Kidney (tissue), 14 donors: Measurements from ENCODE around the gene CELF5. TPM values are rescaled to one million over a fixed set of nuclear protein-coding genes. Genes with fewer than 3 reads are reported as not detected.
A peak's percentile ranks its signal among the peaks of the same experiment; 100 is the strongest.

Experiments used
- DNase-seq, 5 donors: peaks; one replicate each; pipeline ENCODE4 v3.0.0-alpha.2; 2013 to 2020
- FAIRE-seq: peaks from 2 replicates; lab custom pipeline; 2012; peaks lifted over from hg19 to GRCh38; lab: Jason Lieb, UNC
- H3K27ac ChIP-seq, 2 donors: one replicate each; pipeline ENCODE4 v1.7.0; 2013; ENCODE audit warnings: low read depth in 2 of 2, low read length in 2 of 2, inconsistent platforms in 1 of 2
- H3K27me3 ChIP-seq: one replicate; pipeline ENCODE4 v1.7.1; 2013; ENCODE audit warnings: low read length, inconsistent platforms; ENCODE audit not compliant: control insufficient read depth, insufficient read depth
- H3K36me3 ChIP-seq, 3 donors: one replicate each; pipeline versions ENCODE4 v1.7.0 to v1.7.1; 2013; ENCODE audit warnings: low read length in 3 of 3, control low read depth in 1 of 3, inconsistent platforms in 1 of 3; ENCODE audit not compliant: insufficient read depth in 3 of 3, control insufficient read depth in 2 of 3
- H3K4me1 ChIP-seq, 3 donors: one replicate each; pipeline versions ENCODE4 v1.7.0 to v1.7.1; 2013; ENCODE audit warnings: low read length in 3 of 3, inconsistent platforms in 1 of 3, low read depth in 1 of 3; ENCODE audit not compliant: control insufficient read depth in 2 of 3, insufficient read depth in 2 of 3
- H3K4me3 ChIP-seq, 3 donors: one replicate each; pipeline versions ENCODE4 v1.7.0 to v1.8.1; 2013; ENCODE audit warnings: low read length in 3 of 3, control low read depth in 1 of 3, inconsistent platforms in 1 of 3
- H3K9ac ChIP-seq, 3 donors: one replicate each; pipeline versions ENCODE4 v1.7.0 to v1.7.1; 2013; ENCODE audit warnings: low read length in 3 of 3, control low read depth in 1 of 3, inconsistent platforms in 1 of 3
- H3K9me3 ChIP-seq, 3 donors: one replicate each; pipeline versions ENCODE4 v1.7.0 to v1.7.1; 2013; ENCODE audit warnings: low read length in 3 of 3, control low read depth in 1 of 3, inconsistent platforms in 1 of 3; ENCODE audit not compliant: control insufficient read depth in 2 of 3, insufficient read depth in 1 of 3
- intact Hi-C: fragments of 100-400 bp; cut with DNase I; formaldehyde crosslinking; loops from one replicate; pipeline ENCODE4 v1.11.1; 2022
- polyA plus RNA-seq: library from polyadenylated mRNA; stranded (reverse); fragments of 350-450 nt; fragmentation: Illumina TruSeq; extraction: RNeasy Lipid Tissue Mini Kit (QIAGEN cat#74804); gene quantifications from one replicate; pipeline ENCODE4 v1.2.3, GENCODE V29; 2014; ENCODE audit warnings: low read depth, low replicate concordance; ENCODE audit not compliant: insufficient read depth
- total RNA-seq: library from RNA; stranded (reverse); fragmentation: NEBNext Ultra II Directional; extraction: Animal tissue kit (Norgen Biotek cat#: 25700); gene quantifications from one replicate; pipeline ENCODE4 v1.2.1, GENCODE V29; 2021
- TF ChIP-seq, protein P1 (sequence below): IDR thresholded peaks from 3 replicates; pipeline ENCODE4 v1.5.1; 2012; ENCODE audit warnings: mild to moderate bottlenecking, moderate library complexity, borderline replicate concordance; ENCODE audit not compliant: insufficient read depth; ENCODE audit errors: extremely low read depth
- donor health status: control.
- donor health status: control.
- donor health status: control.
- donor health status: control.
- donor health status: control.
- donor health status: DM: yes; HTN: yes; CAD: no.
- donor health status: Normal renal cell carcinoma (clear cell type).

CELF5 gene
- total and polyA plus RNA-seq, 2 donors from 2014 or later: 0.15 to 0.38 TPM

DNA sequence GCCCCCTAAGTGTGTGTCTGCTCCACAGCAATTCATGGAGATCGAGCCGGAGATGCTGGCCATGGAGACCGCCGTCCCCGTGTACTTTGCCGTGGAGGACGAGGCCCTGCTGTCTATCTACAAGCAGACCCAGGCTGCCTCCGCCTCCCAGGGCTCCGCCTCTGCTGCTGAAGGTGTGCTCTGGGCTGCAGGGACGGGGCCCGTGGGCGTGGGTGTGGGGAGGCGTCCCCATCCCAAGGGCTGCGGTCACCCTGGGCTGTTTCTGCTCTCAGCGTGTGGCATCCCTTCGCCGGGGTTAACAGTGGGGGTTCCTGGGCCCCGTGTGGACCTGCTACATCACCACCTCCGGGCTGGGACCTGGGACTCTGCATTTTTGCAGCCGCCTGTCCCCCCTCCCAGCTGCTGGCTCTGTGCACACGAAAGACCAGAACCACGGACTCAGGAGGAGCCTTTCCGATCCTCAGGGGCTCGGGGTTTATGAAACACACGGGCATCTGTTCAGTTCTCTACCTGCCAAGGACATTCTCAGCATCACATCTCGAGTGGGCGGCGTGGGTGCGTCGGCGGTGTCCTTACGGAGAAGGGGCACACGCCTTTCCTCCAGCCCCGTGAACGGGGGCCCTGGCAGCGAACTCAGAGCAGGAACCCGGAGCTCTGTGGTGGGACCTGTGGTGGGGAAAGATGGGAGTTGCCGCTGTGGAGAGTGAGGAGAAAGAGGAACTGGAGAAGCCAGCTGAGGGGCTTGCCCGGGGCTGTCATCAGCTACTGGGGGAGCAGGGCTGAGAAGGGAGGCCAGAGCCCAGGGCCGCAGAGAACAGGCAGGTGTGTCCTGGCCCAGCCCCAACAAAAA is 31.0 kb upstream of the CELF5 start:
- Histone ChIP-seq H3K9ac (no peak overlapping the region), H3K4me1 (no peaks in the 10 kb centered on the region), H3K9me3 (no peaks in the 10 kb centered on the region), H3K27ac (no peak overlapping the region), H3K27me3 (no peaks in the 10 kb centered on the region), H3K36me3 (no peaks in the 10 kb centered on the region), H3K4me3 (no peak overlapping the region)
- peak in 1 of 5 donors; percentile 73 for DNase-seq
- TF ChIP-seq, protein P1, sequence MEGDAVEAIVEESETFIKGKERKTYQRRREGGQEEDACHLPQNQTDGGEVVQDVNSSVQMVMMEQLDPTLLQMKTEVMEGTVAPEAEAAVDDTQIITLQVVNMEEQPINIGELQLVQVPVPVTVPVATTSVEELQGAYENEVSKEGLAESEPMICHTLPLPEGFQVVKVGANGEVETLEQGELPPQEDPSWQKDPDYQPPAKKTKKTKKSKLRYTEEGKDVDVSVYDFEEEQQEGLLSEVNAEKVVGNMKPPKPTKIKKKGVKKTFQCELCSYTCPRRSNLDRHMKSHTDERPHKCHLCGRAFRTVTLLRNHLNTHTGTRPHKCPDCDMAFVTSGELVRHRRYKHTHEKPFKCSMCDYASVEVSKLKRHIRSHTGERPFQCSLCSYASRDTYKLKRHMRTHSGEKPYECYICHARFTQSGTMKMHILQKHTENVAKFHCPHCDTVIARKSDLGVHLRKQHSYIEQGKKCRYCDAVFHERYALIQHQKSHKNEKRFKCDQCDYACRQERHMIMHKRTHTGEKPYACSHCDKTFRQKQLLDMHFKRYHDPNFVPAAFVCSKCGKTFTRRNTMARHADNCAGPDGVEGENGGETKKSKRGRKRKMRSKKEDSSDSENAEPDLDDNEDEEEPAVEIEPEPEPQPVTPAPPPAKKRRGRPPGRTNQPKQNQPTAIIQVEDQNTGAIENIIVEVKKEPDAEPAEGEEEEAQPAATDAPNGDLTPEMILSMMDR: no peak
- intact Hi-C loops: no loop called here
- FAIRE-seq: no peak

DNA sequence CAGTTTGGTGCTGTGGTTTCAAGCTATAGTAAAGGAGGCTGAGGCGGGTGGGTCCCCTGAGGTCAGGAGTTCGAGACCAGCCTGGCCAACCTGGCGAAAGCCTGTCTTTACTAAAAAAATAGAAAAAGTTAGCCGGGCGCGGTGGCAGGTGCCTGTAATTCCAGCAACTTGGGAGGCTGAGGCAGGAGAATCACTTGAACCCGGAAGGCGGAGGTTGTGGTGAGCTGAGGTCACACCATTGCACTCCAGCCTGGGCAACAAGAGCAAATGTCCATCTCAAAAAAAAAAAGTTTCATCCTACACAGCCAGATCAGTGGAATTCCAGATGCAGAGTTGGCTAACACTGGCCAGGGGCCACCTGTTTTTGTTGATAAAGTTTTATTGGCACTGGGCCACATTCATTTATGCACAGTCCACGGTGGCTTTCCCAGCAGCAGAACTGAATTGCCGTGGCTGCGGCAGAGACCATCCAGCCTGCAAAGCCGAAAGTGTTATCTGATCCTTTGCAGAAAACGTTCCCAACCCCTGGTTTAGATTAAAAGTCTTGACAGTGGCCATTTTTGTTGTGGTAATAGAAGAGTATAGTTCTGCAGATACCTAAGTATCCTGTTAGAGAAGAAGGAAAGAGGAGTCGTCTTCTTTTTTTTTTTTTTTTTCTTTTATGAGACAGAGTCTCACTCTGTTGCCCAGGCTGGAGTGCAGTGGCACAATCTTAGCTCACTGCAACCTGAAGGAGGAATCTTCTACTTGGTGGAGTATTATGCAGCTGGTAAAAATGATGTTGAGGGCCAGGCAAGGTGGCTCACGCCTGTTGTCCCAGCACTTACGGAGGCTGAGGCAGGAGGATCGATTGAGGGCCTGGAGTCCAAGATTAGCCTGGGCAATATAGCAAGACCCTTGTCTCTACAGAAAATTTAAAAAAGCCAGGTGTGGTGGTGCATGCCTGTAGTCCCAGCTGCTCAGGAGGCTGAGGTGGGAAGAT is 30.1 kb upstream of the CELF5 start:
- no peaks in the 10 kb centered on the region for H3K9me3 ChIP-seq
- no peak for FAIRE-seq
- H3K27ac ChIP-seq: no peak overlapping the region
- DNase-seq: no peak
- no peaks in the 10 kb centered on the region for H3K36me3 ChIP-seq
- no peaks in the 10 kb centered on the region for H3K27me3 ChIP-seq
- no peak overlapping the region for H3K4me3 ChIP-seq
- H3K4me1 ChIP-seq: no peaks in the 10 kb centered on the region
- H3K9ac ChIP-seq: no peak overlapping the region
- intact Hi-C loops: loop anchor here (5.0 kb wide), 1 partner anchor 53 kb away; no protein-coding TSS in a partner anchor
- TF ChIP-seq, protein P1: no peak

DNA sequence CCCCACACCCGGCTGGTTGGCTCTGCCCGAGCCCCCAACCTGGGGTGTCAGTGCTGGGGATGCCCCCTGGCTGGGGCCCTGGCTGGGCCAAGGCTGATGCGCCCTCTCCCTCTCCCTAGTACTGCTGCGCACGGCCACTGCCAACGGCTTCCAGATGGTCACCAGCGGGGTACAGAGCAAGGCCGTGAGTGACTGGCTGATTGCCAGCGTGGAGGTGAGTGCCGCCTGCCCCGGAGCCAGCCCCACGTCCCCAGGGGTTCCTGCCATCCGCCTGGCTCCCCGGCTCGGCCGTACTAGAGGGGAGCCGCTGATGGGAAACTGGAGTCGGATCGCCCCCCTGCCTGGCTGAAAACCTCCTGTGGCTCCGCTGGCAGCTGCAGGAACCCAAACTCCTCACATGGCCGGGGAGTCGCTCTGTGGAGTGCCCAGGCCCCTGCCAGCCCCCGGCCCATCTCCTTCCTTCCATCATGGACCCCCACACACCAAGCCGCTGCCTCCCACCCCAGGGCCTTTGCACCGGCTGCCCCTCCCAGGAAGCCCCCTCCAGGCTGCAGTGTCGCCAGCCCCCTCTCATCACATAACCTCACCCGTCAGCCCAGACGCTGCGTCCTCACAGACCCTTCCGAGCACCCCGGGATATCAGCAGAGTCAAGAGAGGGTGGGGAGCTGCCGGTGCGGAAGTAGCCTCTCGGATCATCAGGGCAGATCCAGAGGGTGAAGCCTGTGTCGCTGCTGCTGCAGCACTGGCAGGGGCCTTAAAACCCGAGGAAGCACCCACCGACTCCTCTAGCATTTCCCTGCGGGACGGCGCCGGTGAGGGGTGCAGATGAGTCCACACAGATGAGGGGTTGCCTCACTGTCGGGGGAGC is 28.2 kb upstream of the CELF5 start:
- Histone ChIP-seq H3K9ac (no peak overlapping the region), H3K4me1 (no peaks in the 10 kb centered on the region), H3K36me3 (no peaks in the 10 kb centered on the region), H3K4me3 (no peak overlapping the region), H3K27ac (no peak overlapping the region), H3K9me3 (no peaks in the 10 kb centered on the region), H3K27me3 (no peaks in the 10 kb centered on the region)
- intact Hi-C loops: loop anchor here (5.0 kb wide), 1 partner anchor 51 kb away; no protein-coding TSS in a partner anchor
- DNase-seq: no peak
- TF ChIP-seq, protein P1: no peak
- no peak for FAIRE-seq
